Endothelial cell of umbilical vein (primary cell): ENCODE data around the gene TMEM45B. TPM values are rescaled to one million over a fixed set of nuclear protein-coding genes. Genes with fewer than 3 reads are reported as not detected.

Source experiments
- BruUV-seq: library from RNA; stranded (reverse); fragments of 400-500 nt; replicated peaks from 2 replicates; lab custom pipeline; 2021; lab: Mats Ljungman, UMichigan
- CTCF ChIA-PET: fragments of 300-600, 350-600 bp; sonication (Branson Sonifier 250); formaldehyde crosslinking; loops from one replicate; lab custom pipeline; 2021; ENCODE audit warnings: antibody characterized with exemption, inconsistent platforms; lab: Charles Lee
- POLR2A ChIA-PET: fragments of 300-600, 350-600 bp; sonication (Branson Sonifier 250); formaldehyde crosslinking; loops from one replicate; lab custom pipeline; 2021; ENCODE audit warnings: antibody characterized with exemption, inconsistent platforms; lab: Charles Lee
- DNase-seq: peaks from one replicate; pipeline ENCODE4 v3.0.0-alpha.2; 2011; ENCODE audit warnings: low read depth, low spot score
- FAIRE-seq: peaks from 2 replicates; lab custom pipeline; 2011; peaks lifted over from hg19 to GRCh38; lab: Jason Lieb, UNC
- H2AFZ ChIP-seq: 2 replicates; pipeline ENCODE4 v1.6.0; 2012; ENCODE audit warnings: low read depth, low read length, control low read depth, inconsistent platforms
- H3K27ac ChIP-seq: 2 replicates; pipeline ENCODE4 v1.5.1; 2011; ENCODE audit warnings: low read depth, mild to moderate bottlenecking, control low read depth, low read length, moderate library complexity; ENCODE audit not compliant: insufficient read depth
- H3K27me3 ChIP-seq, 2 experiments: 2 replicates each; pipeline versions ENCODE4 v1.6.0 to v1.6.1; 2011; ENCODE audit warnings: low read length in 2 of 2, mixed read lengths in 1 of 2; ENCODE audit not compliant: control insufficient read depth in 2 of 2, insufficient read depth in 2 of 2
- H3K36me3 ChIP-seq, 2 experiments: 2 replicates in 1 of 2; 3 replicates in 1 of 2; pipeline ENCODE4 v1.5.1; 2011; ENCODE audit warnings: low read length in 2 of 2, mild to moderate bottlenecking in 1 of 2, moderate library complexity in 1 of 2; ENCODE audit not compliant: control insufficient read depth in 2 of 2, insufficient read depth in 2 of 2; ENCODE audit errors: extremely low read depth in 1 of 2
- H3K4me1 ChIP-seq: 3 replicates; pipeline ENCODE4 v1.5.1; 2011; ENCODE audit warnings: mild to moderate bottlenecking, low read length; ENCODE audit not compliant: control insufficient read depth, insufficient read depth; ENCODE audit errors: extremely low read depth
- H3K4me2 ChIP-seq: 2 replicates; pipeline ENCODE4 v1.6.1; 2011; ENCODE audit warnings: low read length, control low read depth, mixed read lengths; ENCODE audit not compliant: insufficient read depth
- H3K4me3 ChIP-seq, 3 experiments: fragments of 200-600 bp in 1 of 3; sonication (generic), shearing (Covaris generic) in 1 of 3; replicated peaks in 1 of 3; 2 replicates each; pipeline ENCODE4 v1.5.1; 2011 to 2016; ENCODE audit warnings: control low read depth in 3 of 3, low read length in 3 of 3, mild to moderate bottlenecking in 2 of 3, inconsistent platforms in 1 of 3, low read depth in 1 of 3, moderate library complexity in 1 of 3; ENCODE audit not compliant: insufficient read depth in 1 of 3
- H3K79me2 ChIP-seq: 2 replicates; pipeline ENCODE4 v1.6.0; 2012; ENCODE audit warnings: low read length, inconsistent platforms; ENCODE audit not compliant: control insufficient read depth, insufficient read depth
- H3K9ac ChIP-seq: replicated peaks from 2 replicates; pipeline ENCODE3; 2011; ENCODE audit warnings: low read length, control low read depth; ENCODE audit not compliant: insufficient read depth; ENCODE audit errors: extremely low read depth
- H3K9me1 ChIP-seq: replicated peaks from 3 replicates; pipeline ENCODE4 v1.6.0; 2011; ENCODE audit warnings: mild to moderate bottlenecking, low read length; ENCODE audit not compliant: control insufficient read depth, insufficient read depth; ENCODE audit errors: extremely low read depth
- H3K9me3 ChIP-seq: replicated peaks from 2 replicates; pipeline ENCODE4 v1.5.1; 2012; ENCODE audit warnings: low read length, inconsistent platforms; ENCODE audit not compliant: control insufficient read depth, insufficient read depth
- H4K20me1 ChIP-seq: replicated peaks from 2 replicates; pipeline ENCODE3; 2011; ENCODE audit warnings: mild to moderate bottlenecking, low read length; ENCODE audit not compliant: control insufficient read depth, insufficient read depth; ENCODE audit errors: extremely low read depth
- EZH2 ChIP-seq: IDR thresholded peaks from 2 replicates; pipeline ENCODE4 v1.6.1; 2012; ENCODE audit warnings: borderline replicate concordance, low read depth, mild to moderate bottlenecking, moderate library complexity, low read length, inconsistent platforms; ENCODE audit not compliant: severe bottlenecking
- FOS ChIP-seq: IDR thresholded peaks from 2 replicates; pipeline ENCODE4 v1.6.1; 2011; ENCODE audit warnings: mild to moderate bottlenecking, low read length, moderate library complexity, borderline replicate concordance; ENCODE audit not compliant: insufficient read depth
- GATA2 ChIP-seq: IDR thresholded peaks from 2 replicates; pipeline ENCODE4 v1.7.0; 2011; ENCODE audit warnings: low read depth, mild to moderate bottlenecking, moderate library complexity, mixed read lengths, low read length; ENCODE audit not compliant: insufficient read length, insufficient read depth
- JUN ChIP-seq: IDR thresholded peaks from 2 replicates; pipeline ENCODE4 v1.6.1; 2011; ENCODE audit warnings: borderline replicate concordance, low read depth; ENCODE audit not compliant: insufficient read length, insufficient read depth
- MYC ChIP-seq: IDR thresholded peaks from one replicate; pipeline ENCODE4 v1.6.1; 2011; ENCODE audit warnings: mild to moderate bottlenecking, low read depth, low read length
- POLR2A ChIP-seq: IDR thresholded peaks from 2 replicates; pipeline ENCODE4 v1.6.1; 2012; ENCODE audit warnings: low read depth, mild to moderate bottlenecking, control low read depth, low read length
- POLR2AphosphoS5 ChIP-seq: IDR thresholded peaks from 2 replicates; pipeline ENCODE4 v1.6.1; 2012; ENCODE audit warnings: low read depth, mild to moderate bottlenecking, control low read depth, low read length, moderate library complexity; ENCODE audit not compliant: insufficient read depth
- dilution Hi-C: fragments of 300-500 bp; cut with MboI; formaldehyde crosslinking; loops from one replicate; pipeline ENCODE4 v1.15.0; 2019; ENCODE audit warnings: low sequenced_read_pairs; ENCODE audit not compliant: extremely low pct_ligation_motif_present
- intact Hi-C: fragments of 100-400 bp; cut with micrococcal nuclease; formaldehyde crosslinking; loops from one replicate; pipeline ENCODE4 v1.10.0; 2022
- polyA plus RNA-seq, 4 experiments: library from polyadenylated mRNA; depleted of rRNA in 3 of 4; stranded (reverse) in 3 of 4; unstranded in 1 of 4; fragments of >200 nt; gene quantifications; 2 replicates each; pipeline versions ENCODE4 v1.2.1 to v1.2.3, GENCODE V29; 2011 to 2012; ENCODE audit warnings: missing spikeins in 1 of 4
- total RNA-seq: library from RNA; stranded (reverse); gene quantifications from 2 replicates; pipeline ENCODE4 v1.2.3, GENCODE V29; 2021
- TF ChIP-seq, protein P1 (sequence below): IDR thresholded peaks from 2 replicates; pipeline ENCODE4 v1.6.1; 2011; ENCODE audit not compliant: insufficient read depth, insufficient read length
- TF ChIP-seq, protein P2 (sequence below), 2 donors: IDR thresholded peaks; 1 replicate in 1 of 2; 2 replicates in 1 of 2; pipeline ENCODE4 v1.5.1; 2011; ENCODE audit warnings: low read length in 2 of 2, mild to moderate bottlenecking in 2 of 2, moderate library complexity in 2 of 2, control low read depth in 1 of 2, inconsistent platforms in 1 of 2, low read depth in 1 of 2; ENCODE audit not compliant: insufficient read depth in 1 of 2; ENCODE audit errors: extremely low read depth in 1 of 2

Gene TMEM45B
- total and polyA plus RNA-seq, 2 donors (not counting 3 experiments of a cell fraction or from before 2014, with no cell fraction given): 0.08 TPM; not detected in 1

DNA sequence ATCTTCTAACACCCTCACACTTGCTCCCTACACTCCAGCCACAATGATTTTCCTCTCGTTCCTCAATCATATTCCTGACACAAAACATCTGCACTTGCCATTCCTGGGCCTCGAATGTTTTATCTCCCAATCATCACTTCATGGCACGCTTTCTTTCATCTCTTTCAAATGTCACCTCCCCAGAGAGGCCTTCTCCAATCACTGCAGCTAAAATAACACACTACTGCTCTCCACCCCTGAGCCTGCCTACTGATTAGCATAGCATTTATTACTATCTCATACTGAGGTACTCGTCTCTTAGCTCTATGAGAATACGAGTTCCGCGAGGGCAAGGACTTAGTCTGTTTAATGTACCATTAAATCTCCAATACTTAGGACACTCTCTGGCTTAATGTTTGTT is 56.3 kb downstream of the TMEM45B start:
- Histone ChIP-seq H3K79me2 (no peaks in the 10 kb centered on the region), H3K9me1 (no peaks in the 10 kb centered on the region), H3K4me3 (no peak overlapping the region), H4K20me1 (no peaks in the 10 kb centered on the region), H3K9ac (no peak overlapping the region), H2AFZ (no peak overlapping the region), H3K36me3 (peaks cover 28 to 50% of the 10 kb centered on the region in 2 experiments), H3K4me2 (no peak overlapping the region), H3K27ac (no peak overlapping the region), H3K4me1 (no peaks in the 10 kb centered on the region), H3K9me3 (no peaks in the 10 kb centered on the region), H3K27me3 (no peaks in the 10 kb centered on the region)
- DNase-seq (no peak), FAIRE-seq (no peak)
- BruUV-seq: no TSS peak
- intact Hi-C loops: no loop called here
- dilution Hi-C loops: no loop called here
- ChIA-PET POLR2A (no interaction called here), CTCF (interaction anchor here (1.7 kb wide), 1 partner anchor 10 kb away, joined by 4 read pairs; no protein-coding TSS in a partner anchor)
- no peak for TF ChIP-seq MYC
- TF ChIP-seq JUN: no peak
- no peak for TF ChIP-seq EZH2
- no peak for TF ChIP-seq POLR2A
- TF ChIP-seq, protein P1, sequence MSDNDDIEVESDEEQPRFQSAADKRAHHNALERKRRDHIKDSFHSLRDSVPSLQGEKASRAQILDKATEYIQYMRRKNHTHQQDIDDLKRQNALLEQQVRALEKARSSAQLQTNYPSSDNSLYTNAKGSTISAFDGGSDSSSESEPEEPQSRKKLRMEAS: no peak

DNA sequence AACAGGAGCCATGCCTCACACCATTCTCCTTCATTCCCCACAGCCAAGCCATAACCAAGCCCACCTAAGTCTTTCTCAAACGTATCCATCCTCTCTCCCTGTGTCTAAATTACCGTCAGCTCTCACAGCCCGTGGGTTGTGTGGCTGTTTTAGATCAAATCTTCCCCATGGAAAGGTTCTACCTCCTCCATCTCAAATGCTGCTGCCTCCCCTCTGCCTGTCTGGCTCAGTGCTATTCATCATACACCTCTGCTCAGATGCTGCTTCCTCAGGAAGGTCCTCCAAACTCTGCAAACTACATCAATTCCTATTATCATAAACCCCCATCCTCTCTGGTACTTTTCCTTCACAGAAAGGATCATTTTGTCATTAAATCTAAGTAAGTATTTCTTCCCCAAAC is 64.7 kb downstream of the TMEM45B start:
- H3K36me3 ChIP-seq: peaks cover 34 to 53% of the 10 kb centered on the region in 2 experiments
- CTCF ChIA-PET: no interaction called here

More for the DNA sequence above, 64.7 kb downstream of the TMEM45B start:
- Histone ChIP-seq H3K4me2 (no peak overlapping the region), H4K20me1 (no peaks in the 10 kb centered on the region), H3K27me3 (no peaks in the 10 kb centered on the region), H3K4me1 (no peaks in the 10 kb centered on the region), H3K4me3 (no peak overlapping the region), H3K9me3 (no peaks in the 10 kb centered on the region), H3K27ac (no peak overlapping the region), H3K79me2 (no peaks in the 10 kb centered on the region), H3K9me1 (no peaks in the 10 kb centered on the region), H3K9ac (no peak overlapping the region), H2AFZ (no peak overlapping the region)
- DNase-seq (no peak), FAIRE-seq (no peak)
- no TSS peak for BruUV-seq
- dilution Hi-C loops: no loop called here
- TF ChIP-seq POLR2A (no peak), MYC (no peak), POLR2AphosphoS5 (no peak), JUN (no peak), FOS (no peak), GATA2 (no peak), EZH2 (no peak)
- TF ChIP-seq, protein P1: no peak
- TF ChIP-seq, protein P2, sequence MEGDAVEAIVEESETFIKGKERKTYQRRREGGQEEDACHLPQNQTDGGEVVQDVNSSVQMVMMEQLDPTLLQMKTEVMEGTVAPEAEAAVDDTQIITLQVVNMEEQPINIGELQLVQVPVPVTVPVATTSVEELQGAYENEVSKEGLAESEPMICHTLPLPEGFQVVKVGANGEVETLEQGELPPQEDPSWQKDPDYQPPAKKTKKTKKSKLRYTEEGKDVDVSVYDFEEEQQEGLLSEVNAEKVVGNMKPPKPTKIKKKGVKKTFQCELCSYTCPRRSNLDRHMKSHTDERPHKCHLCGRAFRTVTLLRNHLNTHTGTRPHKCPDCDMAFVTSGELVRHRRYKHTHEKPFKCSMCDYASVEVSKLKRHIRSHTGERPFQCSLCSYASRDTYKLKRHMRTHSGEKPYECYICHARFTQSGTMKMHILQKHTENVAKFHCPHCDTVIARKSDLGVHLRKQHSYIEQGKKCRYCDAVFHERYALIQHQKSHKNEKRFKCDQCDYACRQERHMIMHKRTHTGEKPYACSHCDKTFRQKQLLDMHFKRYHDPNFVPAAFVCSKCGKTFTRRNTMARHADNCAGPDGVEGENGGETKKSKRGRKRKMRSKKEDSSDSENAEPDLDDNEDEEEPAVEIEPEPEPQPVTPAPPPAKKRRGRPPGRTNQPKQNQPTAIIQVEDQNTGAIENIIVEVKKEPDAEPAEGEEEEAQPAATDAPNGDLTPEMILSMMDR (IDR thresholded peaks at IDR 0.05; ENCODE audit: extremely low read depth in 1 of 2, insufficient read depth in 1 of 2, low read depth in 1 of 2, low read length in 2 of 2): no peak
- intact Hi-C loops: no loop called here
- POLR2A ChIA-PET: no interaction called here
